ENCODE results near the gene CEMIP2.

The CEMIP2 gene

GRCh38 chr9:71740199-71740598 lies 28.1 kb downstream of the CEMIP2 start:
- Histone ChIP-seq H3K27ac (ENCODE audit: low read depth, low read length, severe bottlenecking) (no peak overlapping the region), H3K36me3 (ENCODE audit: control insufficient read depth, insufficient read depth, low read length) (peaks cover 86% of the 10 kb centered on the region), H3K9me3 (ENCODE audit: control insufficient read depth, low read length) (no peaks in the 10 kb centered on the region), H3K4me3 (ENCODE audit: extremely low read depth, insufficient read depth, low read length, poor library complexity, severe bottlenecking) (no peak overlapping the region), H3K4me1 (ENCODE audit: control insufficient read depth, insufficient read depth, low read length, poor library complexity, severe bottlenecking) (peaks cover 9% of the 10 kb centered on the region)
- 100% methylated on average over 2 of the region's 2 CpGs; no CpG with 5 or more reads in 1 of the 2 experiments for WGBS, 2 experiments (ENCODE audit: insufficient coverage in 2 of 2)

- Histone ChIP-seq H3K27ac (ENCODE audit: low read depth, low read length, severe bottlenecking) (no peak overlapping the region), H3K36me3 (ENCODE audit: control insufficient read depth, insufficient read depth, low read length) (peaks cover 72% of the 10 kb centered on the region), H3K4me3 (ENCODE audit: extremely low read depth, insufficient read depth, low read length, poor library complexity, severe bottlenecking) (no peak overlapping the region), H3K9me3 (ENCODE audit: control insufficient read depth, low read length) (no peaks in the 10 kb centered on the region), H3K4me1 (ENCODE audit: control insufficient read depth, insufficient read depth, low read length, poor library complexity, severe bottlenecking) (peaks cover 16% of the 10 kb centered on the region)
- WGBS, 2 experiments (ENCODE audit: insufficient coverage in 2 of 2): 88 to 100% methylated on average over 2 of the region's 2 CpGs
Measured at GRCh38 chr9:71737455-71737854, 30.9 kb downstream of the CEMIP2 start.

GRCh38 chr9:71736236-71736635 lies 32.1 kb downstream of the CEMIP2 start:
- peaks cover 71% of the 10 kb centered on the region for H3K36me3 ChIP-seq (ENCODE audit: control insufficient read depth, insufficient read depth, low read length)
- H3K4me1 ChIP-seq (ENCODE audit: control insufficient read depth, insufficient read depth, low read length, poor library complexity, severe bottlenecking): peaks cover 12% of the 10 kb centered on the region
- no peak overlapping the region for H3K27ac ChIP-seq (ENCODE audit: low read depth, low read length, severe bottlenecking)
- H3K9me3 ChIP-seq (ENCODE audit: control insufficient read depth, low read length): no peaks in the 10 kb centered on the region
- WGBS, 2 experiments (ENCODE audit: insufficient coverage in 2 of 2): 94 to 100% methylated on average over 2 of the region's 4 CpGs
- H3K4me3 ChIP-seq (ENCODE audit: extremely low read depth, insufficient read depth, low read length, poor library complexity, severe bottlenecking): no peak overlapping the region

GRCh38 chr9:71734950-71735349 lies 33.4 kb downstream of the CEMIP2 start:
- no CpG with 5 or more reads among the region's 4 CpGs for WGBS, 2 experiments (ENCODE audit: insufficient coverage in 2 of 2)
- Histone ChIP-seq H3K36me3 (ENCODE audit: control insufficient read depth, insufficient read depth, low read length) (peaks cover 73% of the 10 kb centered on the region), H3K4me1 (ENCODE audit: control insufficient read depth, insufficient read depth, low read length, poor library complexity, severe bottlenecking) (peaks cover 15% of the 10 kb centered on the region), H3K27ac (ENCODE audit: low read depth, low read length, severe bottlenecking) (peak overlapping the region; percentile 31), H3K9me3 (ENCODE audit: control insufficient read depth, low read length) (no peaks in the 10 kb centered on the region), H3K4me3 (ENCODE audit: extremely low read depth, insufficient read depth, low read length, poor library complexity, severe bottlenecking) (no peak overlapping the region)

- Histone ChIP-seq H3K9me3 (ENCODE audit: control insufficient read depth, low read length) (no peaks in the 10 kb centered on the region), H3K36me3 (ENCODE audit: control insufficient read depth, insufficient read depth, low read length) (peaks cover 73% of the 10 kb centered on the region), H3K27ac (ENCODE audit: low read depth, low read length, severe bottlenecking) (peak overlapping the region; percentile 75), H3K4me1 (ENCODE audit: control insufficient read depth, insufficient read depth, low read length, poor library complexity, severe bottlenecking) (peaks cover 19% of the 10 kb centered on the region), H3K4me3 (ENCODE audit: extremely low read depth, insufficient read depth, low read length, poor library complexity, severe bottlenecking) (no peak overlapping the region)
- no CpG with 5 or more reads among the region's 1 CpG for whole genome bisulfite sequencing, 2 experiments (ENCODE audit: insufficient coverage in 2 of 2)
Measured at GRCh38 chr9:71733176-71733575, 35.1 kb downstream of the CEMIP2 start.

- H3K36me3 ChIP-seq (ENCODE audit: control insufficient read depth, insufficient read depth, low read length): peaks cover 77% of the 10 kb centered on the region
- H3K4me3 ChIP-seq (ENCODE audit: extremely low read depth, insufficient read depth, low read length, poor library complexity, severe bottlenecking): no peak overlapping the region
- peaks cover 19% of the 10 kb centered on the region for H3K4me1 ChIP-seq (ENCODE audit: control insufficient read depth, insufficient read depth, low read length, poor library complexity, severe bottlenecking)
- H3K9me3 ChIP-seq (ENCODE audit: control insufficient read depth, low read length): no peaks in the 10 kb centered on the region
- WGBS, 2 experiments (ENCODE audit: insufficient coverage in 2 of 2): 100% methylated on average over 2 to 3 of the region's 6 CpGs
- no peak overlapping the region for H3K27ac ChIP-seq (ENCODE audit: low read depth, low read length, severe bottlenecking)
Measured at GRCh38 chr9:71729816-71730526, 38.3 kb downstream of the CEMIP2 start.

GRCh38 chr9:71726723-71727122 lies 41.6 kb downstream of the CEMIP2 start:
- peaks cover 7% of the 10 kb centered on the region for H3K4me1 ChIP-seq (ENCODE audit: control insufficient read depth, insufficient read depth, low read length, poor library complexity, severe bottlenecking)
- H3K9me3 ChIP-seq (ENCODE audit: control insufficient read depth, low read length): no peaks in the 10 kb centered on the region
- WGBS, 2 experiments (ENCODE audit: insufficient coverage in 2 of 2): 80 to 100% methylated on average over 1 to 2 of the region's 3 CpGs
- H3K36me3 ChIP-seq (ENCODE audit: control insufficient read depth, insufficient read depth, low read length): peaks cover 92% of the 10 kb centered on the region
- no peak overlapping the region for H3K4me3 ChIP-seq (ENCODE audit: extremely low read depth, insufficient read depth, low read length, poor library complexity, severe bottlenecking)
- H3K27ac ChIP-seq (ENCODE audit: low read depth, low read length, severe bottlenecking): no peak overlapping the region

GRCh38 chr9:71725590-71726338 lies 42.5 kb downstream of the CEMIP2 start:
- no peak overlapping the region for H3K27ac ChIP-seq (ENCODE audit: low read depth, low read length, severe bottlenecking)
- H3K36me3 ChIP-seq (ENCODE audit: control insufficient read depth, insufficient read depth, low read length): peaks cover 88% of the 10 kb centered on the region
- peaks cover 7% of the 10 kb centered on the region for H3K4me1 ChIP-seq (ENCODE audit: control insufficient read depth, insufficient read depth, low read length, poor library complexity, severe bottlenecking)
- 90 to 92% methylated on average over 2 of the region's 5 CpGs for WGBS, 2 experiments (ENCODE audit: insufficient coverage in 2 of 2)
- H3K9me3 ChIP-seq (ENCODE audit: control insufficient read depth, low read length): no peaks in the 10 kb centered on the region
- H3K4me3 ChIP-seq (ENCODE audit: extremely low read depth, insufficient read depth, low read length, poor library complexity, severe bottlenecking): no peak overlapping the region

- H3K27ac ChIP-seq (ENCODE audit: low read depth, low read length, severe bottlenecking): no peak overlapping the region
- H3K9me3 ChIP-seq (ENCODE audit: control insufficient read depth, low read length): no peaks in the 10 kb centered on the region
- H3K4me1 ChIP-seq (ENCODE audit: control insufficient read depth, insufficient read depth, low read length, poor library complexity, severe bottlenecking): no peaks in the 10 kb centered on the region
- peaks cover 85% of the 10 kb centered on the region for H3K36me3 ChIP-seq (ENCODE audit: control insufficient read depth, insufficient read depth, low read length)
- H3K4me3 ChIP-seq (ENCODE audit: extremely low read depth, insufficient read depth, low read length, poor library complexity, severe bottlenecking): no peak overlapping the region
Measured at GRCh38 chr9:71721855-71722254, 46.5 kb downstream of the CEMIP2 start.

GRCh38 chr9:71719562-71719961 lies 48.8 kb downstream of the CEMIP2 start:
- Histone ChIP-seq H3K27ac (ENCODE audit: low read depth, low read length, severe bottlenecking) (no peak overlapping the region), H3K36me3 (ENCODE audit: control insufficient read depth, insufficient read depth, low read length) (peaks cover 82% of the 10 kb centered on the region), H3K4me3 (ENCODE audit: extremely low read depth, insufficient read depth, low read length, poor library complexity, severe bottlenecking) (no peak overlapping the region), H3K4me1 (ENCODE audit: control insufficient read depth, insufficient read depth, low read length, poor library complexity, severe bottlenecking) (no peaks in the 10 kb centered on the region), H3K9me3 (ENCODE audit: control insufficient read depth, low read length) (no peaks in the 10 kb centered on the region)
- WGBS, 2 experiments (ENCODE audit: insufficient coverage in 2 of 2): 83% methylated on average over 1 of the region's 5 CpGs; no CpG with 5 or more reads in 1 of the 2 experiments

- H3K4me3 ChIP-seq (ENCODE audit: extremely low read depth, insufficient read depth, low read length, poor library complexity, severe bottlenecking): no peak overlapping the region
- no peak overlapping the region for H3K27ac ChIP-seq (ENCODE audit: low read depth, low read length, severe bottlenecking)
- H3K9me3 ChIP-seq (ENCODE audit: control insufficient read depth, low read length): no peaks in the 10 kb centered on the region
- no peaks in the 10 kb centered on the region for H3K4me1 ChIP-seq (ENCODE audit: control insufficient read depth, insufficient read depth, low read length, poor library complexity, severe bottlenecking)
- WGBS, 2 experiments (ENCODE audit: insufficient coverage in 2 of 2): 87 to 100% methylated on average over 1 to 3 of the region's 3 CpGs
- peaks cover 82% of the 10 kb centered on the region for H3K36me3 ChIP-seq (ENCODE audit: control insufficient read depth, insufficient read depth, low read length)
Measured at GRCh38 chr9:71719088-71719487, 49.2 kb downstream of the CEMIP2 start.
